ENCODE data around the gene PINK1.
A peak's percentile ranks its signal among the peaks of the same experiment; 100 is the strongest.

The PINK1 gene

GRCh38 chr1:20661207-20662109 lies 28.2 kb downstream of the PINK1 start, which contains the start of gene DDOST:
TSS of gene DDOST (minus strand) at chr1:20661369. CDS start at chr1:20661350, 19 bp downstream.
- Histone ChIP-seq H4K20me1 (ENCODE audit: insufficient read depth, low read length) (no peaks in the 10 kb centered on the region), H3K79me2 (ENCODE audit: insufficient read depth, low read length) (peaks cover 31% of the 10 kb centered on the region), H3K4me1 (ENCODE audit: insufficient read depth, low read length, severe bottlenecking) (peaks cover 34% of the 10 kb centered on the region), H3K9ac (ENCODE audit: low read length) (peak within 1 kb of the TSS; percentile 97), H3F3A (ENCODE audit: insufficient read depth, low read length) (no peaks in the 10 kb centered on the region), H3K9me2 (ENCODE audit: low read depth, low read length) (no peaks in the 10 kb centered on the region), H3K9me3 (ENCODE audit: low read length) (no peaks in the 10 kb centered on the region), H3K36me3 (ENCODE audit: insufficient read depth, low read length) (peaks cover 34% of the 10 kb centered on the region), H3K27me3 (ENCODE audit: insufficient read depth, low read length) (no peaks in the 10 kb centered on the region), H3K4me3 (ENCODE audit: low read depth, low read length, poor library complexity, severe bottlenecking) (peak within 1 kb of the TSS; percentile 97), H3K27ac (ENCODE audit: low read depth, low read length, poor library complexity, severe bottlenecking) (peak within 1 kb of the TSS; percentile 36), H2AFZ (ENCODE audit: low read length) (no peak within 1 kb of the TSS), H3K4me2 (ENCODE audit: low read length) (peak within 1 kb of the TSS; percentile 97)
- TF ChIP-seq EZH2 (IDR thresholded peaks at IDR 0.05; ENCODE audit: borderline replicate concordance, low read length), result no peak
- TF ChIP-seq CTCF (IDR thresholded peaks at IDR 0.05; ENCODE audit: low read length), result peak; percentile 28; the same call in 1 of the 2 replicates

GRCh38 chr1:20662110-20662475 lies 28.8 kb downstream of the PINK1 start:
- H3K27me3 ChIP-seq (ENCODE audit: insufficient read depth, low read length), result no peaks in the 10 kb centered on the region
- H3K9me3 ChIP-seq (ENCODE audit: low read length), result no peaks in the 10 kb centered on the region
- no peak overlapping the region for H2AFZ ChIP-seq (ENCODE audit: low read length)
- H3K4me1 ChIP-seq (ENCODE audit: insufficient read depth, low read length, severe bottlenecking), result peaks cover 34% of the 10 kb centered on the region
- H3K9me2 ChIP-seq (ENCODE audit: low read depth, low read length), result no peaks in the 10 kb centered on the region
- peaks cover 27% of the 10 kb centered on the region for H3K36me3 ChIP-seq (ENCODE audit: insufficient read depth, low read length)
- H3K79me2 ChIP-seq (ENCODE audit: insufficient read depth, low read length), result peaks cover 31% of the 10 kb centered on the region
- peak overlapping the region; percentile 75 for H3K4me2 ChIP-seq (ENCODE audit: low read length)
- peak overlapping the region; percentile 92 for H3K9ac ChIP-seq (ENCODE audit: low read length)
- no peaks in the 10 kb centered on the region for H4K20me1 ChIP-seq (ENCODE audit: insufficient read depth, low read length)
- no peaks in the 10 kb centered on the region for H3F3A ChIP-seq (ENCODE audit: insufficient read depth, low read length)
- H3K4me3 ChIP-seq (ENCODE audit: low read depth, low read length, poor library complexity, severe bottlenecking), result peak overlapping the region; percentile 97
- TF ChIP-seq CTCF (IDR thresholded peaks at IDR 0.05; ENCODE audit: low read length) (no peak), EZH2 (IDR thresholded peaks at IDR 0.05; ENCODE audit: borderline replicate concordance, low read length) (no peak)
- H3K27ac ChIP-seq (ENCODE audit: low read depth, low read length, poor library complexity, severe bottlenecking), result peak overlapping the region; percentile 21

- H3K4me2 ChIP-seq (ENCODE audit: low read length), result no peak overlapping the region
- peaks cover 30% of the 10 kb centered on the region for H3K4me1 ChIP-seq (ENCODE audit: insufficient read depth, low read length, severe bottlenecking)
- no peaks in the 10 kb centered on the region for H3K27me3 ChIP-seq (ENCODE audit: insufficient read depth, low read length)
- H3K79me2 ChIP-seq (ENCODE audit: insufficient read depth, low read length), result peaks cover 26% of the 10 kb centered on the region
- H4K20me1 ChIP-seq (ENCODE audit: insufficient read depth, low read length), result no peaks in the 10 kb centered on the region
- no peak overlapping the region for H3K27ac ChIP-seq (ENCODE audit: low read depth, low read length, poor library complexity, severe bottlenecking)
- no peaks in the 10 kb centered on the region for H3K9me2 ChIP-seq (ENCODE audit: low read depth, low read length)
- no peak overlapping the region for H2AFZ ChIP-seq (ENCODE audit: low read length)
- H3K9me3 ChIP-seq (ENCODE audit: low read length), result no peaks in the 10 kb centered on the region
- no peak overlapping the region for H3K4me3 ChIP-seq (ENCODE audit: low read depth, low read length, poor library complexity, severe bottlenecking)
- H3K9ac ChIP-seq (ENCODE audit: low read length), result no peak overlapping the region
- TF ChIP-seq CTCF (IDR thresholded peaks at IDR 0.05; ENCODE audit: low read length) (peak; percentile 21; the same call in 1 of the 2 replicates), EZH2 (IDR thresholded peaks at IDR 0.05; ENCODE audit: borderline replicate concordance, low read length) (no peak)
- H3K36me3 ChIP-seq (ENCODE audit: insufficient read depth, low read length), result peaks cover 15% of the 10 kb centered on the region; the same call in 1 of the 2 replicates
- no peaks in the 10 kb centered on the region for H3F3A ChIP-seq (ENCODE audit: insufficient read depth, low read length)
These were observed 30.1 kb downstream of the PINK1 start for GRCh38 chr1:20663365-20663764.

Measured in OCI-LY1 (cell line).